Gastrocnemius medialis (tissue), 4 donors: ENCODE data around the gene DOCK3.
"Not testable (repeated sequence)": the region's sequence is repeated elsewhere in the genome, so short reads cannot be mapped to it uniquely, and the experiment has no call there.

Source experiments
- CTCF ChIP-seq, 5 experiments: fragments of 450-650 bp in 3 of 5; fragments of 200-600 bp in 2 of 5; sonication (generic) in 2 of 5; IDR thresholded peaks in 4 of 5; conservative IDR thresholded peaks in 1 of 5; 1 replicate in 4 of 5; 2 replicates in 1 of 5; pipeline ENCODE4 v1.5.1; 2016 to 2019; ENCODE audit warnings: antibody characterized with exemption in 5 of 5, mild to moderate bottlenecking in 3 of 5, moderate library complexity in 3 of 5
- POLR2A ChIP-seq, 2 donors: fragments of 450-650 bp; IDR thresholded peaks; one replicate each; pipeline ENCODE4 v1.6.1; 2017; ENCODE audit warnings: antibody characterized with exemption in 2 of 2, mild to moderate bottlenecking in 2 of 2, moderate library complexity in 2 of 2

- not testable (repeated sequence) for TF ChIP-seq CTCF (IDR thresholded peaks at IDR 0.05 in 4 of 5, conservative IDR thresholded peaks at IDR 0.05 in 1 of 5); POLR2A (IDR thresholded peaks at IDR 0.05)
Observed at GRCh38 chr3:50790894-50791293, 116.2 kb downstream of the DOCK3 start.
